ENCODE data around the gene LGI1. TPM values are rescaled to one million over a fixed set of nuclear protein-coding genes. Genes with fewer than 3 reads are reported as not detected.

The LGI1 gene
- total RNA-seq, result 1 to 10 TPM in 1 of 2 donors, not detected in 1; 2.6 TPM
- long read RNA-seq, donor 1, partial matches to known transcripts, result 0 of 1 reads
- long read RNA-seq, donor 1, other reads (novel, unspliced or antisense), result 0 of 1 reads
- long read RNA-seq, donor 2, result 0 reads

DNA sequence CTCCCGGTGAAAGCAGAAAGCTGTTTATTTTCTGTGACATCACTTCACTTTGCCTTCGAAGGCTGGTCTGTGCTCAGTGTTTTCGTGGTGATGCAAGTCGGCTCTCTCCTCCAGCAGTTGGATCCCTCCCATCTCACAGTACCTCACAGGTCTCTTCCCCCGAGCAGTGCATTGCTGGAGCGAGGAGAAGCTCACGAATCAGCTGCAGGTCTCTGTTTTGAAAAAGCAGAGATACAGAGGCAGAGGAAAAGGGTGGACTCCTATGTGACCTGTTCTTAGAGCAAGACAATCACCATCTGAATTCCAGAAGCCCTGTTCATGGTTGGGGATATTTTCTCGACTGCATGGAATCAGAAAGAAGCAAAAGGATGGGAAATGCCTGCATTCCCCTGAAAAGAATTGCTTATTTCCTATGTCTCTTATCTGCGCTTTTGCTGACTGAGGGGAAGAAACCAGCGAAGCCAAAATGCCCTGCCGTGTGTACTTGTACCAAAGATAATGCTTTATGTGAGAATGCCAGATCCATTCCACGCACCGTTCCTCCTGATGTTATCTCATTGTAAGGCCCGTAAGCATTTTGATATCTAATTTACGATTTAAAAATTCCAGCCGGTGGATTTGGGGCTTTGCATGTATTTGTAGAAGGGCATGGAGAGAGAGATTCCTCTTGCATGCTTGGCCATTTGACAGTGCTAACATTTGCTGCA is at the start of gene LGI1:
Gene LGI1 (plus strand): TSS at position 136 of the 707 bp plus-strand sequence. CDS start 209 bp downstream, at position 345.
- intact Hi-C loops (cut with DNase I), result no loop called here
- DNase-seq (ENCODE audit: low spot score), result no peak

DNA sequence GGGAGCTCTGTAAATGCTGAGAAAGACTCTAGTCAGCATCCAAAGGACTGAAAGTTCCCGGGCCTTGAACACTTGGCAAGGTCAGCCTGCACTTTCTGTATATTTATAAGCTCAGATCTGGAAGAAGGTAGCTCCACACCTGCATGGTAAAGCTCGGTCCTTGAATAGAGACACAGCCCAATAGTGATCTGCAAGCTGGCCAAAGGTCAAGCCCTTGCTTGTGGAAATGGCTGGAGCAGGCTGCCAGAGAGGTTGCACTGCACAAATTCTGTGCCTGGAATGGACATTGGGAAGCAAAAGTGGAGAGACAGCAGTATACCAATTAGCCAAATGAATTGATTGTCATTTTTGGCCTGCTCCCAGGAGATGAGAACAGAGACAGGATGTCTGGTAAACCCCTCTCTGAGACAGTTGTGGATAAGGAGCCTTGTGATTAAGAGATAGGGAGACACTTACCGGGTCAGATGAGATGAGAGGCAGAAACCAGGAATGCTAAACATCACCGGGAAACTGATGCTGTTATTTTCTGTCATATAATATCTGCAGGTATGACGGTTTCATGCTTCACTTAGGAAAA is 47.3 kb upstream of the LGI1 start:
- DNase-seq (ENCODE audit: low spot score), result no peak
- intact Hi-C loops (cut with DNase I), result no loop called here

DNA sequence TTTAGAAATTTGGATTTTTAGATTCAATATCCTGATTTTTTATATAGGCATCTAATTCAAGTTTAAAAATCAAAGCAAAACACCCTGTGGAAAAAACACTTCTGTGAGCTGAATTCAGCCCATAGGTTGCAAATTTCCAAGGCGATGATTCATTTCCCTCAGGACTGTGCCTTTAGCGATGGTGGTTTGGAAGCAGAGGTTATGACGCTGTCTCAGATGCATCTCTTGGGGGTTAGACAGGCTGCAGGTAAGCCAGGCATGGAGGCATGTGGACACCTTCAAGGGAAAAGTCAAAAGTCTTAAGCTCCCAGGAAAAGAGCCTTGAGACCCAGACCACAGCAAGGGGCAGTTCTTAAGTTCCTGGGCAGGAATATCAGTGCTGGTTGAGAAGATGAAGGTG is 45.8 kb upstream of the LGI1 start:
- DNase-seq (ENCODE audit: low spot score), result no peak
- intact Hi-C loops (cut with DNase I), result no loop called here

DNA sequence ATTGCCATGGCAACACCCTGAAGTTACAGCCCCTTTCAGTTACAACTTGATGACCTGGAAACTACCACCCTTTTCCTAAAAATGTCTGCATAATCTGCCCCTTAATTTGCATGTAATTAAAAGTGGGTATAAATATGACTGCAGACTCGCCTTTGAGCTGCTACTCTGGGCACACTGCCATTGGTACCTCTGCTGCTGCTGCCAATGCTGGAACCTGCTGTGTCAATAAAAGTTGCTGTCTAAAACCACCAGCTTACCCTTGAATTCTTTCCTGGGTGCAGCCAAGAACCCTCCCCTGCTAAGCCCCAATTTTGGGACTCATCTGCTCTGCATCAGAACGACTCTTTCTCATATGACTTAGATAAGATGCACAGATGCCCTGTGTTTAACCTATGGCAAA is 45.1 kb upstream of the LGI1 start:
- DNase-seq (ENCODE audit: low spot score), result no peak
- intact Hi-C loops (cut with DNase I), result no loop called here

DNA sequence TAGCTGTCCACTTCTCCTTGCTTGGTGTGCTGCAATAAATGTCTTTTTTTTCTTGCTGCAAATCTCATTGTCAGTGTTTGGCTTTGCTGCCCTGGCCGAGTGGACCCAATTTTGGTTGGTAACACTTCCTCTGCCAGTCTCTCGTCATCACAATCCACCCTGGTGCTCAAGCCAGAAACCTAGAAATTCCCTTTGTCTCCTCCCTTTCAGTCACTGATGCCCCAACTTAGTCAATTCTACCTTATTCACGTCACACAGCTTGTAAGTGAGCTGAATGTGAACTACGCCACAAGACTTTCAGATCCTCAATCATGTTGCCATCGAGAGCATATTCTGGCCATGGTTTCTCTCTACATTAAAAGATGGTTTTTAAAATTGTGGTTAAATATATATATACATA is 42.4 kb upstream of the LGI1 start:
- intact Hi-C loops (cut with DNase I), result loop anchor here in 1 of 2 donors (2.0 kb wide), 1 partner anchor 69 kb away; no protein-coding TSS in a partner anchor
- DNase-seq (ENCODE audit: low spot score), result no peak

DNA sequence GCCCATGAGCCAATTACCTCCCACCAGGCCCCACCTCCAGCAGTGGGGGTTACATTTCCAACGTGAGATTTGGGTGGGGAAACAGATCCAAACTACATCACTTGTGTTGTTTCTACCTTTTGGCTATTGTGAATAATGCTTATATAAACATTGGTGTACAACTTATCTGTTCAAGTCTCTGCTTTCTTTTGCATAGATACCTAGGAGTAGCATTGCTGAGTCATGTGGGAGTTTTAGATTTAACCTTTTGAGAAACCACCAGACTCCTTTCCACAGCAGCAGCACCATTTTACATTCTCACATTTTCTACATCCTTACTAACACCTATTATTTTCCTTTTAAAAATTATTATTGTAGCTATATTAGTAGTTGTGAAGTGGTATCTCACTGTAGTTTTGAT is 41.0 kb upstream of the LGI1 start:
- no peak for DNase-seq (ENCODE audit: low spot score)
- intact Hi-C loops (cut with DNase I), result no loop called here

DNA sequence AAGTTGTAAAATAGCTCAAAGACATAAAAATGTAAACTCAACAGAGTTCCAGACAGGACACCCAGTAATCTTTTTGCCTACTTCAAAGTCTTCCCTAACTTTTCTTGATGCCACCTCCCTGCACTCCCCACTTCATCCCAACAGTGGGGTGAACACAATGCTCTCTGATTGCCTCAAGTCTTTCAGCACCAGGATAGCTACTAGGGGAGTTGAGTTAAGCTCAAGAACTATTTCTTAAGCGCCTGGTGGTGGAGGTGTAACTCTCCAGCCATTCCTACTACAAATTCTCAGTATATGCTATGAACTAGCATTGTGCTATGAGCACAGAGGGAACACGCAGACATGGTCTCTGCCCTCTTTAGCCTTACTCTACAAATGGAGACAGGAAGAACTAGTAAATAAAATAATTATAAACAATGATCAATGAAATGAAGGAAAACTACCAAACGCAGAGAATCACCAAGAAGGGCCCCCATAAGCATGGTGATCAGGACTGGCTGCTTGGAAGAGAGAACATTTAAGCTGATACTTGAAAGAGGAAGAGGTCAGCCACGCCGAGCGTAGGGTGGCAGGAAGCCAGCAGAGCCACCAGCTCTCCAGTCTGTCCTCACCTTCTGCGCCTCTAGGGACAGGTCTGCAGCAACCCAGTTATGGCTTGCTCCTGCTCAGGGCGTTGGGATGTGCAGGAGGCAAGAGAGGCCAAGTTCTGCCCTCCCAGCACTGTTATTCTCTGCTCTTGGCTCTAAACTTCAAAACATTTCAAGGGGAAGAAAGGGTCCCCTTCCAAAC is 38.6 kb upstream of the LGI1 start:
- intact Hi-C loops (cut with DNase I), result no loop called here
- no peak for DNase-seq (ENCODE audit: low spot score)

DNA sequence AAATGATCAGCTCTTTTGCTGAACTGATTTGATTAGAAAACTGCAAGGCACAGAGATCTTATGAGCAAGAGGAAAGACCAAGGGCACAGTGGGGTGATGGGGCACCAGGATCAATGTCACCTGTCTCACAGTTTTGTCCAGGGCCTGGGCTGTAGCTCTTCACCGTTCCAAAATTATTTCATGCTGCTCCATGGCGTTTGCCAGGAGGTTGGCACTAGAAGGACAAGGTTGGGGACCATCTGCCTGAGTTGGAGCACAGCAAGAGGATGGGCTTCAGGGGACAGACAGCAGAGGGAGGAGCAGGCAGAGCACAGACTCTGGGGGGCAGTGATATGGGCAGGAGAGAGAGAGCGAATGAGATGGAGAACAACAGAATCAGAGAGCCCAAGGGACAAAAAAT is 37.8 kb upstream of the LGI1 start:
- DNase-seq (ENCODE audit: low spot score), result no peak
- intact Hi-C loops (cut with DNase I), result no loop called here

DNA sequence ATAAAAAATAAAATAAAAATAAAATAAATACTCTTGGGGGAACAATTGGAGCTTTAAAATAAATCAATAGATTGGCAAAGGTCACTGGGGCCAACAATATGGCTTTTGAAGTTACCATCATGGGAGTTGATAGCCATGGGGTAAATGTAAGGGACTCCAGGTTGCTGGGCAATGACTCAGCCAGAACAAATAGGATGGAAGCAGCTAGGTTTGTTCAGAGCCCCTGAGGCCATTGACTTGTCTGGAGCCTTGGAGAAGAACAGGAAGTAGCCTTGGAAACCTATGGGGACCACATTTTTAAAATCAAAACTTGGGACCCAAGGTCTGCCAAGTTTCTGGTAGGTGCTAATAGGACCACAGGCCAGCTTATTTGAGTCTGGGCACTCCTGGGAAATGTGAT is 35.2 kb upstream of the LGI1 start:
- intact Hi-C loops (cut with DNase I), result no loop called here
- no peak for DNase-seq (ENCODE audit: low spot score)

DNA sequence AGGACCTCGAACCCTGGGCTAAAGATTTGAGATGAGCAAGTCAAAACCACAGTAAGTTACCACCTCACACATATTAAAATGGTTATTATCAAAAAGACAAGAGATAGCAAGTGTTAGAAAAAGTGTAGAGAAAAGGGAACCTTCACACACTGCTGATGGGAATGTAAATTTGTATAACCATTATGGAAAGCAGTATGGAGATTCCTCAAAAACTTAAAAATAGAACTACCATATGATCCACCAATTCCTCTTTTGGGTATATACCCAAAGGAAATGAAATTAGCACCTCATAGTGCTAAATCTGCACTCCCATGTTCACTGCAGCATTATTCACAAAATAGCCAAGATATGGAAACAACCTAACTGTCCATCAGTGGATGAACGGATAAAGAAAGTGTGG is 34.6 kb upstream of the LGI1 start:
- intact Hi-C loops (cut with DNase I), result no loop called here
- no peak for DNase-seq (ENCODE audit: low spot score)

DNA sequence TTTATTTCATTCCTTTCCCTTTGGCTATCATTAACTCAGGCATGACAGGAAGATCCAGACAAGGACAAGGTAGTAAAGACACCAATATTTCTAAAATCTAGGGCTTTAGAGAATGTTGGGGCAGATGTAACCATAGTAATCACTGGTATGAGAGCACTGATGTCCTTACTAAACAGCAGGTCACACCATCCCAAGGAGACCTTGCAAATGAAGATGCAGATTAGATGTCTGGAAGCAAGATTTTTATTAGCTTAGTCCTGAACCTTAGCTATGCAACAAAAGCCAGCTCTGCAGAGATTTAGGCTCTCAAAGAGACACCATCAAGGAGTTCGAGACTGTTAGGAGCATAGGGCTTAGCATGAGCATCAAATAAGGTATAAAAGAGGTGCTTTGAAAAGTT is 31.7 kb upstream of the LGI1 start:
- intact Hi-C loops (cut with DNase I), result no loop called here
- no peak for DNase-seq (ENCODE audit: low spot score)

DNA sequence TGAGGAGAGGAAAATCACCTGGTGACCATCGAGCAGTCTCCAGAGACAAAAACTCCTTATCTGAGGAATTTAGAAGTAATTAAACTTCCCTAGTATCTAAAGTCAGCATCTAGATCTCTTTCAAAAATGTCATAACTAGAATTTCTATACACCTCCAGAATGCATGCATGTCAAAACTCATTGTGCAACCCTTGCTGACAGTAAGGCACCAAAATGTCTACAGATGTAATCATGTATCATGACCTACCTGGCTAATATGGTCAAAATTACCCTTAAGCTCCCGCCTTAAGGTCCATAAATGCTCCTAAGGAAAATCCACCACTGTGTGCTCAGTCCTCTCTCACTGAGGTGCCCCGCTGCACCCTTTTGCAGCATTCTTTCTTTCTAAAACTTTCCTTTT is 16.4 kb upstream of the LGI1 start:
- intact Hi-C loops (cut with DNase I), result no loop called here
- DNase-seq (ENCODE audit: low spot score), result no peak

DNA sequence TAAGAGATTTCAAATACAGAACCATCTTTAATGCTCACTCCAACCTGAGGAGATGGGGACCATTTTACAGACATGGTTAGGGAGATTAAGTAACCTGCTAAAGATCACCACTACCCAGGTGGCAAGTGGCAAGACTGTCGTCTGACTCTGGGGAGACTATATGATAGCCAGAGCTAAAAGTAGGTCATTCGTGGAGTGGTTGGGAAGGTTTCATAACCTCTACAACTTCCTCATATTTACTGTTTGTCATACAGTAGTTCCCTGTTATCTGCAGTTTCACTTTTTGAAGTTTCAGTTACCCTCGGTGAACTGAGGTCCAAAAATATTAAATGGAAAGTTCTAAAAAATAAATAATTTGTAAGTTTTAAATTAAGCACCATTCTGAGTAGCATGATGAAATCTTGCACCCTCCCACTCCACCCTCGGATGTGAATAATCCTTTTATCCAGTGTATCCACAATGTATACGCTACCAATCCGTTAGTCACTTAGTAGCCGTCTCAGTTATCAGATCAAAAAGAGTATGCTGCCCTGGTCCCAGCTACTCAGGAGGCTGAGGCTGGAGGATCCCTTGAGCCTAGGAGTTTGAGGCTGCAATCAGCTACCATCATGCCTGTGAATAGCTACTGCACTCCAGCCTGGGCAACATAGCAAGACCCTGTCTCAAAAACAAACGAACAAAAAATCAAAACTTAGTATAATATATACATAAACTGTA is 14.9 kb upstream of the LGI1 start:
- intact Hi-C loops (cut with DNase I), result no loop called here
- no peak for DNase-seq (ENCODE audit: low spot score)

DNA sequence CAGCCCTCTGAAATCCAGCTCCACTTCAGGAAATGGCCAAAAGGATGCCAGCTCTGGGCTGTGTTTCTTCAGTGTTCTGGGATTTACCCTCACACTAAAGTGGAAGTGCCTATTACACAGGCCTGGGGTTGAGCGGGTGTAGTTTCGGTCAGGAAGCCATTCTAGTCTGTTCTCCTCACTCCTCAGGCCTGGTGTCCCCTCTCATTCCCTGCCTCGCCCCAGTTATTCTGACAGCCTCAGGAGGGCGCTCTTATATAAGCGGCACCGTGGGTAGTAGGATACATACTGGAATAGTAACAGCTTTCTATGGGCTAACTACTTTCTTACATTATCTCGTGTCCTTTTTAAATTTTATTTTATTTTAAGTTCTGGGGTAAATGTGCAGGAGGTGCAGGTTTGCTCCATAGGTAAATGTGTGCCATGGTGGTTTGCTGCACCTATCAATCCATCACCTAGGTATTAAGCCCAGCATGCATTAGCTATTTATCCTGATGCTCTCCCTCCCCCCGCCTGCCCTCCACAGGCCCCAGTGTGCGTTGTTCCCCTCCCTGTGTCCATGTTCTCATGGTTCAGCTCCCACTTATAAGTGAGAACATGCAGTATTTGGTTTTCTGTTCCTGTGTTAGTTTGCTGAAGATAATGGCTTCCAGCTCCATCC is 12.2 kb upstream of the LGI1 start:
- intact Hi-C loops (cut with DNase I), result no loop called here
- no peak for DNase-seq (ENCODE audit: low spot score)

DNA sequence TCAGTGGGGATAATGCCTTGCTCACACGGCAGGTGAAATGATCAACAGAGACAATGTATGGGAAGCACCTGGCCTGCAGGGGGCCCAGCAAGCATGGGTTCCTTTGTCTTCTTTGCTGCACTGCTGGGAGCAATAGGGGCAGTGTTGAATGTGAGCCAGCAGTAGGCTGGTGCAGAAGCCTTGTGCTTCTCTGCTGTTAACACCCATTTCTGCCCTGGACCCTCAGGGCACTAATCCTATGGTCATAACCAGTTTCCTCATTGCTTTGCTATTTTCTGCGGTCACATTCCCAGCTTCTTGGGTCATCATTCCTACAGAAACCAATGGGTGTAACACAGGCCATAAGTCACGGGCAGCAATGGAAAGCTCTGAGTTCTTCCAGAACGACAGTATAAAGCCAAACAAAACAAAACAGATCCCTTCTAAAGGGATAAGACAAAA is 10.9 kb upstream of the LGI1 start:
- intact Hi-C loops (cut with DNase I), result no loop called here
- DNase-seq (ENCODE audit: low spot score), result no peak

DNA sequence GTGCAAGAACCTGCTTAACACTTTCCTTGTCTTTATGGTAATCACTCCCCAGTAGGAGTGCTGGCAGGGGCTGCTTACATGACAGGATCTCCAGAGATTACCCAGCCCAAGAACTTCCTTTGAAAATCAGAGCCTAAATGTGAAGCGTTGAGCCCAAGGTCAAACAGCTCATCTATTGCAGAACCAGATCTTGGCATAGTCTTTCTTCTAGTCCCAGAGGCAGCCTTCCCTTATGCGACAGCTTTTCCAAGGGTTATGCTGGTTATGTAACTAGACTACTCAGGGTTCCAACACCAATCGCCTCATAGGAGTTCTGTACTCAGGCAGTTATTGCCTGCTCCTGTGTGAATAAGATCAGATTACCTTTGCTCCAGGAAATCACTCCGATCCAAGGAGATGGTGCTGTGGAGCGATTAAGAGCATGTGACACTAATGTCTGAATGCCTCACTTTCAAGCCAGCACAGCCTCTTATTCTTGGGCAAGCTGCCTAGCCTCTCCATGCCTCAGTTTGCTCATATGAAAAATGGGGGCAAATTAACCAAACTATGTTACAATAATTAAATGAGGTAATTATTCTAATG is 8.4 kb upstream of the LGI1 start:
- intact Hi-C loops (cut with DNase I), result no loop called here
- no peak for DNase-seq (ENCODE audit: low spot score)

DNA sequence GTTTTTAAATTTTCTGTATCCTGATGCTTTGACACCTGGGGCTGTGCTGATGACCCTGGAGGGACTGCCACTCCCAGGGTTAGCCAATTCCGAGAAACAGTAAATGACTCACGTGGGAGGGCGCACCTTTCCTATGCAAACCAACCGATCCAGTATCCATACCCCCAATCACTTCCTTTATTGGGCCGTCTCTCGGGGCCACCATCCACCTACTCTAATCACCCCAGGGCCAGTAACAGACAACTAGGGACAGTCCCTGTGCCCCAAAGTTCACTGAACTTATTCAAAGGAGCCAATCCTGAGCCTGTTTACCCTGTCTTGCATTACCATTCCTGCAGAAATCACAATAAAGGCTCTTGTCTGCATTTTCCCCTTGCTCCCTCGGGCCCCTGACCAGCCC is 6.6 kb upstream of the LGI1 start:
- intact Hi-C loops (cut with DNase I), result no loop called here
- no peak for DNase-seq (ENCODE audit: low spot score)

DNA sequence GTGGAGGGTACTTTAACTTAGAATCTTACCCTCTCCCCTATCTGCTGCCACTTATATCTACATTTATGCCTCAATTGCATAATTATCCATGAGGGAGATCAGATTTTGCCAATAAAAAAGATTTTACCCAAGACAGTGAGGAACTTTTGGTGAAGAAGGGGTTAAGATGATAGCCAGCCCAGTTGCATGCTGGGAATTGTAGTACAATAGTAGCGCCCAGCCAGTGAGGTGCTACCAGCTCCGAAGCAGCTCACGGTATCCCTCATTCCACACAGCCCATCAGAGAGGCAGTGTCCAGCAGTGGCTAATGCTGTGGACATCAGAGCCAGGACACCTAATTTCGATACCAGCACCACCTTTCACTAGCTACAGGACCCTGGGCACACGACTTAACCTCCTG is 5.9 kb upstream of the LGI1 start:
- intact Hi-C loops (cut with DNase I), result no loop called here
- no peak for DNase-seq (ENCODE audit: low spot score)

DNA sequence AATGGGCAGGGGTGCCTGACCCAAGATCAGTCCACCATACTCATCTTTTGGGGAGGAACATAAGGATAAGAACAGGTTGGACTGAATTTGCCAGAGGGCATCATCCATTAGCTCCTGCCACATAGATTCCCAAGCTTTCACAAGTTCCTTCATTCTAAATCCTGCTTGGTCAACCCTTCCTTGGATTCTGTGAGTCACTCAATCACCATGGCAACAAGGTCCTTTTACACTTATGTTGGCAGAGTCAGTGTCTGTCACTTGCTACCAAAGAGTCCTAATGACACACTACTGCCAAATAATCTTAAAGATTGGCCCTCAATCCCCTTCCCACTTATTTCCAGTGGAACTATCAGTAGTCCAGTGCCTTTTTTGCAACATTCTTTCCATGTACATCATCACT is 5.0 kb upstream of the LGI1 start:
- intact Hi-C loops (cut with DNase I), result no loop called here
- no peak for DNase-seq (ENCODE audit: low spot score)

Data from posterior vena cava (tissue), 2 donors.